H1 (cell line): Measurements from ENCODE around the gene KIF22.

Experiments
- BACH1 ChIP-seq: IDR thresholded peaks from 2 replicates; pipeline ENCODE4 v1.6.1; 2012; ENCODE audit warnings: low read length, improper control_type of control experiment
- CEBPB ChIP-seq: IDR thresholded peaks from 2 replicates; pipeline ENCODE4 v1.6.1; 2012; ENCODE audit warnings: low read depth, low read length
- CHD2 ChIP-seq: IDR thresholded peaks from 2 replicates; pipeline ENCODE4 v1.6.1; 2012; ENCODE audit warnings: low read length, improper control_type of control experiment
- CTCF ChIP-seq, 3 experiments: IDR thresholded peaks; 1 replicate in 2 of 3; 2 replicates in 1 of 3; pipeline versions ENCODE4 v1.5.1 to v1.6.1; 2011; ENCODE audit warnings: low read length in 3 of 3, mild to moderate bottlenecking in 3 of 3, inconsistent platforms in 2 of 3, low read depth in 1 of 3, moderate library complexity in 1 of 3; ENCODE audit not compliant: insufficient read depth in 1 of 3; ENCODE audit errors: control extremely low read depth in 1 of 3
- POLR2AphosphoS5 ChIP-seq: IDR thresholded peaks from 2 replicates; pipeline ENCODE4 v1.6.1; 2011; ENCODE audit warnings: low read depth, low read length
- RNF2 ChIP-seq: fragments of 200-900, 300-1000 bp; sonication (generic); IDR thresholded peaks from 2 replicates; pipeline ENCODE4 v1.7.1; 2016; ENCODE audit warnings: borderline replicate concordance, low read depth, mild to moderate bottlenecking, antibody characterized with exemption, low read length; ENCODE audit not compliant: poor library complexity, severe bottlenecking; ENCODE audit errors: missing control alignments
- SP1 ChIP-seq: IDR thresholded peaks from 2 replicates; pipeline ENCODE4 v1.6.1; 2011; ENCODE audit warnings: low read depth, low read length
- ZNF274 ChIP-seq: IDR thresholded peaks from 2 replicates; pipeline ENCODE4 v1.7.0; 2012; ENCODE audit warnings: low read length, borderline replicate concordance; ENCODE audit errors: extremely low read depth

DNA sequence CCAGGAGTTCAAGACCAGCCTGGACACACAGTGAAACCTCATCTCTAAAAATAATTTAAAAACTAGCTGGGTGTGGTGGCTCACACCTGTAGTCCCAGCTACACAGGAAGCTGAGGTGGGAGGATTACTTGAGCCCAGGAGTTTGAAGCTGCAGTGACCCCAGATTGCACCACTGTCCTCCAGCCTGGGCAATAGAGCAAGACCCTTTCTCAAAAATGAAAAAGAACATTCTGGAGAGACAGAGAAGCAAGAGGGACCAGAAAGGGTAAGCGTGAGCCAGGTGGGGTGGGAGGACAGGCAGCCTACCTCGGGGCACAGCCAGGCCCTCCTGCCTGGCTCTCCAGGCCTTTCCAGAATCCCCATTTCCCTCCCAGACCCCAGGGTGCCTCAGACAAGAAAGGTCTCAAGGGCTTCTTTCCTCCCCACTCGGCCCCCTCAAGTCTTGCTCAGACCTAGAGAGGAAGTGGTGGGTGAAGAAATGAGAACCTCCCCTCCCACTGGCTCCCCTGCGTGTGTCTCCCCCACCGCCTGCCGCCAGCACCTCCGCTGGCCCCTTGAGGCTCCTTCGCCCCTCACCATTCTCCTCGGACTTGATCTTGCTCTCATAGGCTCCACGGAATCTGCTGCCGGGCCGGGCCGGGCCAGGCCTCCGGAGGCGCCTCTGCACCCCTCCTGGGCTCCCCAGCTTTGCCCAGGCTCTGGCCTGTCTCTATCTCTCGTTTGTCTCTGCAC is 45.3 kb upstream of the KIF22 start:
- no peak for TF ChIP-seq CTCF (IDR thresholded peaks at IDR 0.05; ENCODE audit: control extremely low read depth in 1 of 3, insufficient read depth in 1 of 3, low read depth in 1 of 3, low read length in 3 of 3)
- TF ChIP-seq RNF2 = no peak
- TF ChIP-seq SP1 = no peak
- no peak for TF ChIP-seq BACH1
- no peak for TF ChIP-seq CEBPB
- TF ChIP-seq POLR2AphosphoS5 = peak; percentile 59; the same call in 1 of the 2 replicates
- no peak for TF ChIP-seq ZNF274
- TF ChIP-seq CHD2 = no peak
